GM21737 (cell line): ENCODE data around the gene NRG3.

Source experiments
- ATAC-seq: cut with Tn5 transposase; IDR thresholded peaks from one replicate; pipeline ENCODE4 v1.9.1; 2021; ENCODE audit warnings: mild to moderate bottlenecking, moderate library complexity; ENCODE audit not compliant: unreplicated experiment

NRG3 gene

DNA sequence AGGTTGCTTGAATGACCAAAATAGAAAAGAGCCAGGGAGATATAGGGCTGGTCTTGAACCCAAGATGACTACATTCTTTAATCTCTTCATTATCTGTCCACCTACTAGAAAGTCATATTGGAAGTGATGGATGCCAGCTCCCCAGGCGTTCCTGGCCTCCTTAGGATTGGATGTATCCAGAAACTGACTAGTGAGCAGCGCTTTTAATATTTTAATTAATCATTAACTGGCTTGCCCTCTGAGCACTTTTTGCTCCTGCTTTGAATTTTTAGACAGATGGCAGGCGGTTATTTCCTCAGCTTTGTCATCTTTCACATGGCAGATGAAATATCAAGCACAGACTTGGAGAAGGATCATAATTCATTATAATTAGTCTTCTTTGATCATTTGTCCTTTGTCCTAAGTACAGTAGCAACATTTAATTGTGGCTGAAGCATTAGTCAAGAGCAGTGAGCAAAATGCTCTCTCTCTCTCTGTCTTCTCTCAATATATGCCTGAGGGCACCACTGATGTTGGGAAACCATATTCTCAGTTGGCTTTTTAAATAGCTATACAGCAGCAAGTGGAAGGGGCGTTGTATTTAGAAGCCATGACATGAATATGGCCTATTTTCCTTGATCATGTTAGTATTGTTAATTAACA, 588.0 kb downstream of the NRG3 start:
- no peak for ATAC-seq

- ATAC-seq: no peak
These were observed 588.6 kb downstream of the NRG3 start for GRCh38 chr10:82463614-82464013.

GRCh38 chr10:82464191-82464818, 589.3 kb downstream of the NRG3 start:
- ATAC-seq: no peak

DNA sequence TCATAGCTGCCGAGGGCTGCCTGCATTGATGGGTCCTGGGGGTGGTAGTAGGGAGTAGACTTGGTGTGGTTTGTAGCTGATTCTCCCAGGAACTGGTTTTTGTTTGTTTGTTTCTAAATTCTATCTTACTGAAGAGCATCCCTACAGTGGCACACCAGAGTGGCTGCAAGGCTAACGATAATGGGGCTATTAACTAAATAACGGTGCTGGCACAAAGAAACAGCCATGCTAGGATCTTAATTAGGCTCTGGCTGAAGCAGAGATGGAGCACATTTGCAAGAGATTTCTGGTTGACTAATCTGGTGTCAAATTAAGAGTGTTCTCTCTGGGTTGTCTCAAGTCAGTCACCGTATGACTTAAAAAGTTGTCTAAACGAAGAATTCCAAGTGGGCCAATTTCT, 590.0 kb downstream of the NRG3 start:
- no peak for ATAC-seq

- ATAC-seq: no peak
These were observed 593.5 kb downstream of the NRG3 start for GRCh38 chr10:82468453-82468852.

DNA sequence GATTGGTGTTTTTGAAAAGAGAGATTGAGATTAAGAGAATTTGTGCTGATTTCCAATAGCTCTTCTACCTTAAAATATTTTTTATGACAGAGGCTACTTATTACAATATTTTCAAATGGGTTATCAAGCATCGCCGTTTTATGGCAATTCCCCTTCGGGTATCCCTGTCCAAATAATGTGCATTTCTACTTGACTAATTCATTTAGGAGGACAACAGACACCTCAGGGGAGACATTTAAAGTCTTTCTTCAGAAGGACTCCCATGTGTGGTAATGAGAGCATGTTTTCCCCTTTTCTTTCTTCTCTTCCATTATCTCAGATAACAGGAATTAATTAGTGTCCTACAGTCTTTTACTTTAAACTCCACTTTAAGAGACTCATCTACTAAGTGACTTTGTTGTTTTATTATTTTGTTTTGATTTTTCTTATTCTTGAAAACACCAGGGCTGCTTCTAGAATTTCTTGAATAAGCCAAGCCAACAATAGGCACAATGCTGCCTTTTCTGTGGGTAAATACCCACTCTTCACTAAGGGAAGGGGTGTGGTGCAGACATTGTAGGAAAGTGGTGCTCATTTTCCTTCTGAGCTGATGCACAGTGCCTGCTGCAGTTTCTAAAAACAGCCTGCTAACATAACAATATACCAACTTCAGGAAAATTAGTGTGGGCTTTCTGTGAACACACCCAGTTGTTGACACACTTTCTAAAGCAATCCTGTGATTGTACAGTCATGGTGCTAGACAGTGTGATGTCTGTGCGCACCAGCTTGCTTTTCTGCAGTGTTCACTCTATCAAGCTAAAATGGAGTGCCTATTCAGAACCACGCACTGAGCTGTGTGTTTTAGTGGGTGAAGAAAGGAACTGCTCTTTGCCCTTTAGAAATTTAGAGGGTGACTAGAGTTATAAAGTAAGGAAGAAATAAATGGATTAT, 597.7 kb downstream of the NRG3 start:
- no peak for ATAC-seq

DNA sequence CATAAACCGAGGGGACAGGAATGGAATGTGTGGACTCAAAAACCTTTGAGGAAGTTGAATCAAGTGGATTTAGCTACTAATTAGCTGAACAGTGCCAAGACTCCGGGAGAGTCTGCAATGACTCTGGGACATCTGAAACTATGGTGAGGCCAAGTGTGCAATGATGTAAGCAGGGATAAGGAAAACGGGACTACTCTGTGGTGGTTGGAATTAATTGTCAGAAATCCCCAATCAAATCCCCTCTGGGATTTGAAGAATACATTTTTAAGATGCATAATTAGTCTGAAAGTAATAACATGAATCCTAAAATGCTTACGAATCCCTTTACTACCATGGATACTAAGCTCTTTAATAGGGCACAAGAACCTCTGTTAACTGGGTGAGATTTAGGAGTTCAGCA, 602.8 kb downstream of the NRG3 start:
- ATAC-seq: no peak

GRCh38 chr10:82492647-82493046, 617.7 kb downstream of the NRG3 start:
- no peak for ATAC-seq

GRCh38 chr10:82496114-82496513, 621.1 kb downstream of the NRG3 start:
- no peak for ATAC-seq

GRCh38 chr10:82497439-82497838, 622.4 kb downstream of the NRG3 start:
- no peak for ATAC-seq

GRCh38 chr10:82498976-82499375, 624.0 kb downstream of the NRG3 start:
- ATAC-seq: no peak

- no peak for ATAC-seq
These were observed 630.0 kb downstream of the NRG3 start for GRCh38 chr10:82505009-82505408.

GRCh38 chr10:82506680-82507376, 631.8 kb downstream of the NRG3 start:
- ATAC-seq: no peak

DNA sequence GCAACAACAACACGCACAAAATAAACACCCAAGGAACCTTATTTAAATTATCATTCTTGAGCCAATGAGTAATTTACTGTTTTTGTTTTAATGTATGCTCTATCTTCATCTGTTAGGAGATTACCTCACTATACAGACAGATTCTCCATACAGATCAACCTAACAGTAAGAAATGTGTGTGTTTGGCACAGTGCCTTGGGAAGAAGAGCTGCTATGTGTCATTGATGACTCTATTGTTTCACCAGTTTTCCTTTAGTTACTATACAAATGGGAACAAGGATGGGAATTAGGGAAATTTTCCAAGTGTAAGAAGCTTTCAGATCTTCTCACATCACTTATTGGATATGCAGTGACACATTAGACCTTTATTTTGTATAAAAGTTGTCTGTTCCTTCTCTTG, 640.3 kb downstream of the NRG3 start:
- no peak for ATAC-seq

GRCh38 chr10:82529062-82529461, 654.1 kb downstream of the NRG3 start:
- ATAC-seq: no peak

- ATAC-seq: no peak
These were observed 660.5 kb downstream of the NRG3 start for GRCh38 chr10:82535457-82535856.

GRCh38 chr10:82536668-82537067, 661.7 kb downstream of the NRG3 start:
- no peak for ATAC-seq

DNA sequence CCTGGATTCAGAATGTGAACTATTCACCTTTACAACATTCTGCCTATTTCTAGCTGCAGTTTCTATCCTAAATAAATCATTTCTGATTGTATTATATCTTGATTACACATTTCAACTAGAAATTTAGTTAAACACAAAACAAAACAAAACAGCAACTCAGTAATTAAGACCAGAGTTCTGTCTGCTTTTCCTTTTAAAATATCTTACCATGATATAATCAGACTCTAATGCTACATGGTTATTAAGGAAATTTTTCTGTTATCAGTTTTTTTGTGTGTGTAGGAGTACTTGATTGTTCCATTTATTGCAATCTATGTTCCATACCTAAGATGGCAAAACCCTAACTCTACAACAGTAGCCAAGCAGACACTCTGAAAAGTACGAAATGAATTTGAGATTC, 663.3 kb downstream of the NRG3 start:
- no peak for ATAC-seq

DNA sequence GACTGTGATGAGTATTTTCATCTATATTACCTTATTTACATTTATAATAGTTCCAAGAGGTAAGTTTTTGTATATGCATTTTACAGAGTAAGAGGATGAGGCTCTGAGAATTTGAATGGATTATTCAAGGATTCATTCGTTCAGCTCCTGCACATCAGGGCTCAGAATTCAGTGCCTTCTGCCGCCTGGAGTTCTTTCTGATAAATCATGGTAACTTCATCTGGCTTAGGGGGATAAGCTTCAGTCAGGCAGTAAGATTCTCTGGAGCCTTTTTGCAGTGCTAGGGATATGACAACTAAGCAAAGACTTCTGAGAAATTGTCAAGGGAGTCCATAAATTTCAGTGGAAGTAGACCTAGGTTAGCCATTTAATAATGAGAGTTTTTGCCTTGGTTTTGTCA, 668.6 kb downstream of the NRG3 start:
- ATAC-seq: no peak

DNA sequence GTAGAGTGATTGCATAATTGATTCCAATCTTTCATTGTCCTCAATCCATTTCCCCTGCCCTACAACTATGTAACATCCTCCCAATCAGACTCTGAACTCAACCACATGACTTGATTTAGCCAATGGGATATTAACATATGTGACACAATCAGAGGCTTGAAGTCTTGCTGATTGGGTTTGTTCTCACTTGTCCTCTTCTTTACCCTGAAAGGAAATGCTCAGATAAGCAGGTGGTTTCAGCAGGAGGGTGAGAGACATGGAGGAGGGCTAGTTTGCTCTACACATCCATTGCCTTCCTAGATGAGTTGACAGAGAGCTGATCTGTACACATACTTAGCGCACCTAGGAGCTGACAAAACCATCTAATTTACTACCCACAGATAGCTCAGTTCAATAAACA, 669.4 kb downstream of the NRG3 start:
- ATAC-seq: no peak

GRCh38 chr10:82551506-82551905, 676.5 kb downstream of the NRG3 start:
- no peak for ATAC-seq
